ENCODE data around the gene DNM3.

DNM3 gene

DNA sequence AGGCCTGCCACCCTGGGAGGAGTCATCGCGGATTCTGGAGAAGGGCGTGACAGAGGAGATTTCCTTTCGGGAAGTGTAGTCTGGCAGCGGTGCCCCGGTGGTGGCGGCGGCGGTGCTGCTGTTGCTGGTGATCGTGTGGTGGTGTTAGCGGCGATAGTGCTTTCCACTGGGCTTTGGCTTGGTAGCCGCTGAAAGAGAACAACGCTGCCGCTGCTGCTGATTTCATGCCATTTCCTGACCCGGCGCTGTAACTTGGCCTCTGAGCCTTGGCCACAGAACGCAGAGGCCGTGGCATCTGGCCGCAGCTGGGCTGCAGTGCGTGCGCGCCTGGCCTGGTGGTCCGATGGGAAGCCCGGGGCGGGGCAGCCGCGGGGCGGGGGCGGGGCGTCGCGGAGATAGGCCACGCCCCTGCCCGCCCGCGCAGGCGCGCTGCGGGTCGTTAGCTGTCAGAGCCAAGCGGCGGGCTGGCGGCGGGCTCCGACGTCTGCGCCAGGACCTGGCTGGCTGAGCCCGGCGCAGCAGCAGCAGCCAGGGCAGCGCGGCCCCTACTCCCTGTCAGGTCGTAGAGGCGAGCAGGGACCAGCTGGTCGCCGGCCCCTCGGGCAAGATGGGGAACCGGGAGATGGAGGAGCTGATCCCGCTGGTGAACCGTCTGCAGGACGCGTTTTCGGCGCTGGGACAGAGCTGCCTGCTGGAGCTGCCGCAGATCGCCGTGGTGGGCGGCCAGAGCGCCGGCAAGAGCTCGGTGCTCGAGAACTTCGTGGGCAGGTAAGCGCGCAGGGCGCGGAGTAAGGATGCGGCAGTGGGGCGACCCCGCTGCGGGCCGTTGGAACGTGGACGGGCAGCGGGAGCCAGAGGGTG, at the start of gene DNM3:
Gene DNM3, plus strand, starts transcription at position 449 of the 861 bp plus-strand sequence. Its CDS starts 159 bp downstream, at position 608.
- peak within 1 kb of the TSS; percentile 63 for H3K4me3 ChIP-seq (ENCODE audit: low read depth, low read length)
- no peak for TF ChIP-seq CTCF (conservative IDR thresholded peaks at IDR 0.05; ENCODE audit: low read depth, low read length)
- peak; percentile 77 for DNase-seq (ENCODE audit: low read depth)

DNA sequence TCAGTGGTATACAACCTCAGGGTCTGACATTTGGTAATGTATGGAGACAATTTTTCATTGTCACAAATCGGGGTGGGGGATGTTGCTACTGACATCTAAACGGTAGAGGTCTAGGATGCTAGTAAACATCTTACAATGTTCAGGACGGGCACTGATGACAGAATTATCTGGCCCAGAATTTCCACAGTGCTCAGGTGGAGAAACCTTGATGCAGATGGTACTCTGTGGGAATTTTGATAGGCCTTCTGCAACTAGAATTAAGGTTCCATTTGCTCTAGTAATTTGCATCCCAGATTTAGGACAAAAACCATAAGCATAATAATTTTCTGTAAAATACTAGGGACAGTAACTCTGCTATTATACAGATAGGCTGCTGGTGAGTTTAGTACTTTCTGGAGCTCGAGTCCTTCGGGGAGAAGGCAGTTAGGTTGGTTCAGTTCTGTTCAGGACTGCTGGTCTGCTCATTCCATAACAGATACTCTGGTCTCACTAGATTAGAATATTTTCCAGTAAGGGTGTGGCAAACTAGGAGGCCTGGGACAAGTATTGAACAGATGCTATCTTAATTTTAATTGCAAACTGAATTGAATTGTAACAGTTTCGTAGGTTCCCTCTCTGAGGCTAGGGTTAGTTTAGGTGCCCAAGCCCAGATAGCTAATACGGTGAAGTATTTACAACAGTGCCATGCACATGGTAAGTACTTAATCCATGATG, 48.5 kb upstream of the DNM3 start:
- no peak for DNase-seq (ENCODE audit: low read depth)
- H3K4me3 ChIP-seq (ENCODE audit: low read depth, low read length) = no peak overlapping the region
- TF ChIP-seq CTCF (conservative IDR thresholded peaks at IDR 0.05; ENCODE audit: low read depth, low read length) = no peak

- peak; percentile 13 for DNase-seq (ENCODE audit: low read depth)
- no peak overlapping the region for H3K4me3 ChIP-seq (ENCODE audit: low read depth, low read length)
- TF ChIP-seq CTCF (conservative IDR thresholded peaks at IDR 0.05; ENCODE audit: low read depth, low read length) = no peak
Observed at GRCh38 chr1:171793636-171794035, 47.7 kb upstream of the DNM3 start.

DNA sequence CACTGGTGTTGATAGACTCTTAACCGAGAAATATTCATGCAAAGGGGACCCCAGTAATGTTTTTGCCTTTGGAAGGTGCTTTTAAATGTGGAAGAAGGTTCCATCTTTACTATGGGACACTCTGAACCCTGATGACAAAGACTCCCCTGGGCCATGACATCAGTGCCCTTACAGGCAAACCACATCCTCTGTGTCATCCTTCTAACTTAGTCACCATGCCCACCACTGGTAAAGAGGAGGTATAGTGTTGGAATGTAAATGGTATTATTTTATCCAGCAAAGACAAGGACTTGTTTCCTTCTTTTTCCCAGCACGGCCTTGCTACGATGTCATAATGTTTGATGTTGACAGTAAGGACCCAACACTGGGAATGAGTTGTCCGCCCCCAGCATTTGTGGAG, 47.2 kb upstream of the DNM3 start:
- DNase-seq (ENCODE audit: low read depth) = peak; percentile 27
- H3K4me3 ChIP-seq (ENCODE audit: low read depth, low read length) = no peak overlapping the region
- no peak for TF ChIP-seq CTCF (conservative IDR thresholded peaks at IDR 0.05; ENCODE audit: low read depth, low read length)

DNA sequence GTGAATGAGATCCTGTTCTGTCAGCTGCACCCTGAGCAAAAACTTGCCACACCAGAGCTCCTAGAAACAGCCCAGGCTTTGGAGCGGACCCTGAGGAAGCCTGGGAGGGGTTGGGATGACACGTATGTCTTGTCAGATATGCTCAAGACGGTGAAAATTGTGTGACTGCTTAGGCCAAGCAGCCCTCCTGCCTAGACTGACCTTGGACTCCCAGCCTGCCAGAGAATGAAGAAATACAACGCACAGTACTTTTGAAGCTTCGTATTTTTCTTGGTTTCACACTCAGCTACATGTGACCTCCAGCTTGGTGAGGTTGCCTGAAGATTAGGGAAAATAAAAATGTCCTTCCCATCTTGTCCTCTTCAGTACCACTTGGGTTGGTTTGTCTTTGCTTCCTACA, 44.7 kb upstream of the DNM3 start:
- TF ChIP-seq CTCF (conservative IDR thresholded peaks at IDR 0.05; ENCODE audit: low read depth, low read length) = no peak
- DNase-seq (ENCODE audit: low read depth) = no peak
- no peak overlapping the region for H3K4me3 ChIP-seq (ENCODE audit: low read depth, low read length)

DNA sequence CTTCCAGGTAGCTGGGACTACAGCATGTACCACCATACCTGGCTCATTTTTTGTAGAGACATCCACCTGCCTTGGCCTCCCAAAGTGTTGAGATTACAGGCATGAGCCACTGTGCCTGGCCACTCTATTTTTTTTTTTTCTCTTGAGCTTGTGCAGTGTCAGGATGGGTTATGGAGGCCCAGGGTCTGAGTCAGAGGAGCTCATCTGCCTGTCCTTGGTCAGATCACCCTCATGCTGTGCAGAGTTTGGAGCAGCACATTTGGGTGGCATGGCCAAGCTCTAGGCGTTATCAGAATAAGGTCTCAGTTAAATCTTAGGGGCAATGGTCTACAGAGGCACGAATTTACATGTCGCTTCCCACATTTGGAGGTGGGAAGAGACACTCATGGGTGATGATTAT, 43.0 kb upstream of the DNM3 start:
- no peak overlapping the region for H3K4me3 ChIP-seq (ENCODE audit: low read depth, low read length)
- no peak for DNase-seq (ENCODE audit: low read depth)
- no peak for TF ChIP-seq CTCF (conservative IDR thresholded peaks at IDR 0.05; ENCODE audit: low read depth, low read length)

Measured in choroid plexus epithelial cell (primary cell).